SU-DHL-6 (cell line): ENCODE data around the gene HUS1B.

Experiments
- H2AFZ ChIP-seq: fragments of 200-600 bp; sonication (generic); 2 replicates; pipeline ENCODE4 v1.6.1; 2014; ENCODE audit warnings: low read depth, mild to moderate bottlenecking, moderate library complexity, mixed read lengths, antibody characterized with exemption, low read length; ENCODE audit not compliant: severe bottlenecking
- H3F3A ChIP-seq: fragments of 200-600 bp; shearing (Covaris generic); 2 replicates; pipeline ENCODE4 v1.6.0; 2016; ENCODE audit warnings: antibody characterized with exemption, mild to moderate bottlenecking; ENCODE audit not compliant: insufficient read depth
- H3K27ac ChIP-seq: fragments of 200-600 bp; sonication (generic); 2 replicates; pipeline ENCODE4 v1.5.1; 2016; ENCODE audit warnings: low read depth, mild to moderate bottlenecking, low read length, moderate library complexity, mixed read lengths
- H3K27me3 ChIP-seq: fragments of 200-600 bp; sonication (generic), shearing (Covaris generic); 2 replicates; pipeline ENCODE4 v1.6.0; 2014; ENCODE audit warnings: mild to moderate bottlenecking, low read length
- H3K36me3 ChIP-seq: fragments of 200-600 bp; sonication (generic); 2 replicates; pipeline ENCODE4 v1.6.1; 2014; ENCODE audit warnings: mild to moderate bottlenecking, low read length, mixed read lengths
- H3K4me2 ChIP-seq: fragments of 300-600, 200-600 bp; shearing (Covaris generic), sonication (generic); 2 replicates; pipeline ENCODE4 v1.6.0; 2014; ENCODE audit warnings: low read length, low read depth, mild to moderate bottlenecking; ENCODE audit not compliant: poor library complexity, severe bottlenecking
- H3K4me3 ChIP-seq: fragments of 200-600 bp; sonication (generic); 2 replicates; pipeline ENCODE4 v1.5.1; 2014; ENCODE audit warnings: antibody characterized with exemption, low read length, mild to moderate bottlenecking, mixed read lengths; ENCODE audit not compliant: insufficient read depth, poor library complexity, severe bottlenecking
- H3K79me2 ChIP-seq: fragments of 200-600 bp; sonication (generic); 2 replicates; pipeline ENCODE4 v1.6.1; 2014; ENCODE audit warnings: mild to moderate bottlenecking, low read length, moderate library complexity; ENCODE audit not compliant: insufficient read depth
- H3K9ac ChIP-seq: fragments of 200-600 bp; sonication (generic); 2 replicates; pipeline ENCODE4 v1.7.0; 2014; ENCODE audit warnings: mild to moderate bottlenecking, low read length
- H3K9me2 ChIP-seq: fragments of 200-600 bp; sonication (generic); replicated peaks from 2 replicates; pipeline ENCODE4 v1.6.1; 2014; ENCODE audit warnings: low read length; ENCODE audit not compliant: insufficient read depth
- H3K9me3 ChIP-seq: fragments of 200-600 bp; sonication (generic); 2 replicates; pipeline ENCODE4 v1.6.1; 2014; ENCODE audit warnings: low read length, mixed read lengths; ENCODE audit not compliant: insufficient read depth
- H4K20me1 ChIP-seq: fragments of 200-600 bp; sonication (generic); 2 replicates; pipeline ENCODE4 v1.6.1; 2014; ENCODE audit warnings: low read depth, mild to moderate bottlenecking, antibody characterized with exemption, low read length, moderate library complexity, mixed read lengths
- CTCF ChIP-seq: fragments of 200-600 bp; sonication (generic); IDR thresholded peaks from one replicate; pipeline ENCODE4 v1.5.1; 2017; ENCODE audit warnings: antibody characterized with exemption, mild to moderate bottlenecking, low read length, moderate library complexity; ENCODE audit not compliant: insufficient read depth, poor library complexity, severe bottlenecking
- EZH2phosphoT487 ChIP-seq: fragments of 200-600 bp; sonication (generic), shearing (Covaris generic); conservative IDR thresholded peaks from 2 replicates; pipeline ENCODE4 v1.6.1; 2018; ENCODE audit warnings: mild to moderate bottlenecking, antibody characterized with exemption, low read length, moderate library complexity, mixed read lengths

Gene HUS1B

GRCh38 chr6:626236-626635 lies 30.7 kb downstream of the HUS1B start:
- H3K4me2 ChIP-seq, result no peak overlapping the region
- TF ChIP-seq CTCF (no peak), EZH2phosphoT487 (no peak)
- no peak overlapping the region for H3K9ac ChIP-seq
- no peaks in the 10 kb centered on the region for H3K9me2 ChIP-seq
- no peak overlapping the region for H3K4me3 ChIP-seq
- H4K20me1 ChIP-seq, result no peaks in the 10 kb centered on the region
- H3K79me2 ChIP-seq, result no peaks in the 10 kb centered on the region
- no peak overlapping the region for H2AFZ ChIP-seq
- no peaks in the 10 kb centered on the region for H3K9me3 ChIP-seq
- no peaks in the 10 kb centered on the region for H3K27me3 ChIP-seq
- peaks cover 3% of the 10 kb centered on the region; the same call in 1 of the 2 replicates for H3K36me3 ChIP-seq
- no peaks in the 10 kb centered on the region for H3F3A ChIP-seq
- H3K27ac ChIP-seq, result no peak overlapping the region

- Histone ChIP-seq H2AFZ (no peak overlapping the region), H3K4me3 (no peak overlapping the region), H4K20me1 (no peaks in the 10 kb centered on the region), H3K27ac (no peak overlapping the region), H3K9me3 (no peaks in the 10 kb centered on the region), H3F3A (no peaks in the 10 kb centered on the region), H3K9me2 (no peaks in the 10 kb centered on the region), H3K79me2 (no peaks in the 10 kb centered on the region), H3K4me2 (no peak overlapping the region), H3K36me3 (peaks cover 3% of the 10 kb centered on the region; the same call in 1 of the 2 replicates), H3K9ac (no peak overlapping the region), H3K27me3 (no peaks in the 10 kb centered on the region)
- no peak for TF ChIP-seq EZH2phosphoT487
- TF ChIP-seq CTCF, result no peak
Measured at GRCh38 chr6:624979-625378, 31.9 kb downstream of the HUS1B start.

- Histone ChIP-seq H3K9me3 (no peaks in the 10 kb centered on the region), H3K27ac (no peak overlapping the region), H3K4me3 (no peak overlapping the region), H3K9ac (no peak overlapping the region), H3K36me3 (no peaks in the 10 kb centered on the region), H3K4me2 (no peak overlapping the region), H4K20me1 (peaks cover 3% of the 10 kb centered on the region; the same call in 1 of the 2 replicates), H3K79me2 (no peaks in the 10 kb centered on the region), H3K27me3 (no peaks in the 10 kb centered on the region), H3F3A (no peaks in the 10 kb centered on the region), H3K9me2 (no peaks in the 10 kb centered on the region), H2AFZ (no peak overlapping the region)
- TF ChIP-seq EZH2phosphoT487, result no peak
- TF ChIP-seq CTCF, result no peak
Measured at GRCh38 chr6:622462-622861, 34.4 kb downstream of the HUS1B start.
